ENCODE data around the gene LIPC. TPM values are rescaled to one million over a fixed set of nuclear protein-coding genes. Genes with fewer than 3 reads are reported as not detected.

LIPC gene
- total RNA-seq, 1 experiment from 2014 or later: not detected

GRCh38 chr15:58463815-58464650 is 32.2 kb downstream of the LIPC start:
- no peaks in the 10 kb centered on the region for H3K36me3 ChIP-seq (ENCODE audit: insufficient read depth, low read length, poor library complexity, severe bottlenecking)
- POLR2A ChIA-PET (ENCODE audit: low non-redundant PET): no interaction called here
- CTCF ChIA-PET: no interaction called here
- intact Hi-C loops (cut with micrococcal nuclease; ENCODE audit: unreplicated experiment): no loop called here
- H3K4me1 ChIP-seq (ENCODE audit: insufficient read depth, low read length, poor library complexity, severe bottlenecking): peaks cover 17% of the 10 kb centered on the region
- BruUV-seq (replicated peaks): no TSS peak
- H3K4me3 ChIP-seq (ENCODE audit: low read depth, low read length, poor library complexity, severe bottlenecking): no peak overlapping the region
- no peak overlapping the region for H3K27ac ChIP-seq (ENCODE audit: low read depth, low read length, poor library complexity, severe bottlenecking)
- no peaks in the 10 kb centered on the region for H3K27me3 ChIP-seq (replicated peaks; ENCODE audit: insufficient read depth, low read depth, low read length, poor library complexity)
- H3K9me3 ChIP-seq (ENCODE audit: low read depth, low read length, poor library complexity, severe bottlenecking): no peaks in the 10 kb centered on the region
- no peak for DNase-seq (ENCODE audit: low spot score)
- TF ChIP-seq CTCF (conservative IDR thresholded peaks at IDR 0.05; ENCODE audit: low read depth, low read length) (no peak), EZH2 (IDR thresholded peaks at IDR 0.05; ENCODE audit: borderline replicate concordance, low read depth, low read length, poor library complexity, severe bottlenecking) (no peak)

GRCh38 chr15:58465070-58465469 is 33.3 kb downstream of the LIPC start:
- Histone ChIP-seq H3K9me3 (ENCODE audit: low read depth, low read length, poor library complexity, severe bottlenecking) (no peaks in the 10 kb centered on the region), H3K4me1 (ENCODE audit: insufficient read depth, low read length, poor library complexity, severe bottlenecking) (peaks cover 27% of the 10 kb centered on the region), H3K36me3 (ENCODE audit: insufficient read depth, low read length, poor library complexity, severe bottlenecking) (no peaks in the 10 kb centered on the region), H3K27me3 (replicated peaks; ENCODE audit: insufficient read depth, low read depth, low read length, poor library complexity) (no peaks in the 10 kb centered on the region), H3K27ac (ENCODE audit: low read depth, low read length, poor library complexity, severe bottlenecking) (no peak overlapping the region), H3K4me3 (ENCODE audit: low read depth, low read length, poor library complexity, severe bottlenecking) (no peak overlapping the region)
- no peak for DNase-seq (ENCODE audit: low spot score)
- BruUV-seq (replicated peaks): no TSS peak
- CTCF ChIA-PET: no interaction called here
- no peak for TF ChIP-seq CTCF (conservative IDR thresholded peaks at IDR 0.05; ENCODE audit: low read depth, low read length)
- no peak for TF ChIP-seq EZH2 (IDR thresholded peaks at IDR 0.05; ENCODE audit: borderline replicate concordance, low read depth, low read length, poor library complexity, severe bottlenecking)
- intact Hi-C loops (cut with micrococcal nuclease; ENCODE audit: unreplicated experiment): no loop called here
- POLR2A ChIA-PET (ENCODE audit: low non-redundant PET): no interaction called here

- Histone ChIP-seq H3K27me3 (replicated peaks; ENCODE audit: insufficient read depth, low read depth, low read length, poor library complexity) (no peaks in the 10 kb centered on the region), H3K36me3 (ENCODE audit: insufficient read depth, low read length, poor library complexity, severe bottlenecking) (no peaks in the 10 kb centered on the region), H3K4me3 (ENCODE audit: low read depth, low read length, poor library complexity, severe bottlenecking) (no peak overlapping the region), H3K9me3 (ENCODE audit: low read depth, low read length, poor library complexity, severe bottlenecking) (no peaks in the 10 kb centered on the region), H3K27ac (ENCODE audit: low read depth, low read length, poor library complexity, severe bottlenecking) (no peak overlapping the region), H3K4me1 (ENCODE audit: insufficient read depth, low read length, poor library complexity, severe bottlenecking) (peaks cover 35% of the 10 kb centered on the region)
- ChIA-PET CTCF (no interaction called here), POLR2A (ENCODE audit: low non-redundant PET) (no interaction called here)
- no TSS peak for BruUV-seq (replicated peaks)
- intact Hi-C loops (cut with micrococcal nuclease; ENCODE audit: unreplicated experiment): no loop called here
- TF ChIP-seq CTCF (conservative IDR thresholded peaks at IDR 0.05; ENCODE audit: low read depth, low read length) (no peak), EZH2 (IDR thresholded peaks at IDR 0.05; ENCODE audit: borderline replicate concordance, low read depth, low read length, poor library complexity, severe bottlenecking) (no peak)
- DNase-seq (ENCODE audit: low spot score): no peak
Measured at GRCh38 chr15:58465866-58466517, 34.2 kb downstream of the LIPC start.

Measured in A673 (cell line).